Ascending aorta (tissue), 2 donors: ENCODE data around the gene EML4. TPM values are rescaled to one million over a fixed set of nuclear protein-coding genes. Genes with fewer than 3 reads are reported as not detected.

ENCODE experiments used
- DNase-seq, 2 donors: peaks; one replicate each; pipeline ENCODE4 v3.0.0-alpha.2; 2019; ENCODE audit warnings: low spot score in 2 of 2
- H3K27ac ChIP-seq, 2 donors: fragments of 200-600 bp; sonication (generic); one replicate each; pipeline ENCODE4 v1.5.1; 2016 to 2017; ENCODE audit warnings: mild to moderate bottlenecking in 1 of 2
- H3K27me3 ChIP-seq: fragments of 200-600 bp; sonication (generic); one replicate; pipeline ENCODE4 v1.5.1; 2017
- H3K36me3 ChIP-seq, 2 donors: fragments of 200-600 bp; sonication (generic); one replicate each; pipeline ENCODE4 v1.5.1; 2016
- H3K4me1 ChIP-seq, 2 donors: fragments of 200-600 bp; sonication (generic); one replicate each; pipeline ENCODE4 v1.5.1; 2016 to 2017; ENCODE audit warnings: mild to moderate bottlenecking in 1 of 2
- H3K4me3 ChIP-seq, 2 donors: fragments of 200-600 bp; sonication (generic); one replicate each; pipeline ENCODE4 v1.5.1; 2016 to 2017; ENCODE audit warnings: mild to moderate bottlenecking in 1 of 2
- H3K9me3 ChIP-seq, 2 donors: fragments of 200-600 bp; sonication (generic); one replicate each; pipeline ENCODE4 v1.5.1; 2016
- CTCF ChIP-seq, 3 experiments: fragments of 200-600 bp in 2 of 3; fragments of 450-650 bp in 1 of 3; sonication (generic) in 2 of 3; IDR thresholded peaks; one replicate each; pipeline ENCODE4 v1.5.1; 2016 to 2019; ENCODE audit warnings: antibody characterized with exemption in 3 of 3, mild to moderate bottlenecking in 1 of 3, moderate library complexity in 1 of 3
- intact Hi-C: fragments of 100-400 bp; cut with DNase I; formaldehyde crosslinking; loops from one replicate; pipeline ENCODE4 v1.15.1; 2023
- total RNA-seq: library from RNA; depleted of rRNA; stranded (reverse); fragments of >200 nt; gene quantifications from one replicate; pipeline ENCODE4 v1.1.0, GENCODE V29; 2016

The EML4 gene
- total RNA-seq, 1 donor from 2014 or later, result 25.2 TPM

- intact Hi-C loops, result no loop called here
- H3K9me3 ChIP-seq, result no peaks in the 10 kb centered on the region
- no peak for DNase-seq
- no peak overlapping the region for H3K4me3 ChIP-seq
- H3K27ac ChIP-seq, result no peak overlapping the region
- no peaks in the 10 kb centered on the region for H3K36me3 ChIP-seq
- no peaks in the 10 kb centered on the region for H3K27me3 ChIP-seq
- no peak for TF ChIP-seq CTCF (IDR thresholded peaks at IDR 0.05)
- H3K4me1 ChIP-seq, result peaks cover 0 to 5% of the 10 kb centered on the region in 2 donors
Observed at GRCh38 chr2:42218712-42219111, 49.6 kb downstream of the EML4 start.

- Histone ChIP-seq H3K27me3 (no peaks in the 10 kb centered on the region), H3K9me3 (no peaks in the 10 kb centered on the region), H3K27ac (no peak overlapping the region), H3K4me3 (no peak overlapping the region), H3K4me1 (peaks cover 0 to 8% of the 10 kb centered on the region in 2 donors), H3K36me3 (no peaks in the 10 kb centered on the region)
- no peak for DNase-seq
- no peak for TF ChIP-seq CTCF (IDR thresholded peaks at IDR 0.05)
- intact Hi-C loops, result no loop called here
Observed at GRCh38 chr2:42219160-42219559, 50.0 kb downstream of the EML4 start.

GRCh38 chr2:42220566-42220965, 51.4 kb downstream of the EML4 start:
- DNase-seq, result no peak
- H3K27ac ChIP-seq, result no peak overlapping the region
- H3K4me3 ChIP-seq, result no peak overlapping the region
- no peaks in the 10 kb centered on the region for H3K9me3 ChIP-seq
- H3K27me3 ChIP-seq, result no peaks in the 10 kb centered on the region
- no peak for TF ChIP-seq CTCF (IDR thresholded peaks at IDR 0.05)
- intact Hi-C loops, result no loop called here
- peaks cover 0 to 11% of the 10 kb centered on the region in 2 donors for H3K4me1 ChIP-seq
- H3K36me3 ChIP-seq, result no peaks in the 10 kb centered on the region

DNA sequence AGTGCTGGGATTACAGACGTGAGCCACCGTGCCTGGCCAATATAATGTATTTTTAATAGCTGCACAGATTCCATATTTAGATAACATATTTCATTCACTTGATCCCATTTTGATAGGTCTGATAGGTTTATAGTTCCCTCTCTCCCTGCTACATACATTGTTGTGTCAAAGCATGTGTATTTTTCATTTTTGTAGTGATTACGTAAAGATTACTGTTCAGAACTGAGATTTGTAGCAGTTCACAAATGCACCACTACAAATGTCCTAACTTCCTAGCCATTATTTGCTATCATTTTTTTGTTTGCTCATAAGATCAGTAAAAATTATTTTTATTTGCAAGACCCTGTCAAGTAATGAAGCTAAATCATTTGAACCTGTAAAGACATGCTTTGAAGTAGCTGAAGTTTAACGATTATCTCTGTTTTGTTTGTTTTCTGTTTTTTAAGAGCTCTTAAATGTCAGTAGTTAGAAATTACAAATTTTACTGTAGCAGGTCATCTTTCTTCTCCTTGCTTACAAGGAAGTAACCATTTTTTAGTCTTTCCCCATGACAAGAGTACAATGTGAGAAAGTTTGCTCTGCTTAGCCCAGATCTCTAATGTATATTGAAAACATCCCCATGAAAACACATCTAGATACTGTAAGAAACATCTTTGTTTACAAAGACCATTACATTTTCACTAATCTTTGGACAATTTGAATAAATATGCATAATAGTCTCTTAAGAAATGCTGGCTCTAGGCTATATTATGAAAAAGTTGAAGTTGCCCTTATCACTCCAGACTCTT, 54.1 kb downstream of the EML4 start:
- Histone ChIP-seq H3K4me1 (peaks cover 0 to 6% of the 10 kb centered on the region in 2 donors), H3K27me3 (no peaks in the 10 kb centered on the region), H3K36me3 (no peaks in the 10 kb centered on the region), H3K9me3 (no peaks in the 10 kb centered on the region), H3K27ac (no peak overlapping the region), H3K4me3 (no peak overlapping the region)
- DNase-seq, result no peak
- intact Hi-C loops, result no loop called here
- no peak for TF ChIP-seq CTCF (IDR thresholded peaks at IDR 0.05)

- no peak for TF ChIP-seq CTCF (IDR thresholded peaks at IDR 0.05)
- Histone ChIP-seq H3K9me3 (no peaks in the 10 kb centered on the region), H3K36me3 (no peaks in the 10 kb centered on the region), H3K27ac (no peak overlapping the region), H3K4me1 (peaks cover 0 to 6% of the 10 kb centered on the region in 2 donors), H3K4me3 (no peak overlapping the region), H3K27me3 (no peaks in the 10 kb centered on the region)
- DNase-seq, result no peak
- intact Hi-C loops, result no loop called here
Observed at GRCh38 chr2:42223855-42224268, 54.7 kb downstream of the EML4 start.
